CD4-positive, alpha-beta memory T cell (primary cell): ENCODE data around the gene HS6ST3. TPM values are rescaled to one million over a fixed set of nuclear protein-coding genes. Genes with fewer than 3 reads are reported as not detected.

Source experiments
- CTCF ChIA-PET: fragments of 350-600 bp; sonication (Branson Sonifier 250); formaldehyde crosslinking; loops from one replicate; lab custom pipeline; 2021; ENCODE audit warnings: inconsistent platforms; ENCODE audit not compliant: partially characterized antibody; lab: Charles Lee
- POLR2A ChIA-PET: fragments of 350-600 bp; sonication (Branson Sonifier 250); formaldehyde crosslinking; loops from one replicate; lab custom pipeline; 2021; ENCODE audit not compliant: partially characterized antibody; lab: Charles Lee
- DNase-seq, 5 donors: peaks; one replicate each; pipeline versions ENCODE4 v3.0.0 to v3.0.0-alpha.2; 2020 to 2022; ENCODE audit warnings: mixed read lengths in 1 of 5
- H3K27ac ChIP-seq: one replicate; pipeline ENCODE4 v1.7.0; 2013; ENCODE audit warnings: low read depth, low read length
- H3K27me3 ChIP-seq: 2 replicates; pipeline ENCODE4 v1.7.0; 2013; ENCODE audit warnings: mild to moderate bottlenecking, low read length, moderate library complexity; ENCODE audit not compliant: insufficient read depth
- H3K36me3 ChIP-seq: 2 replicates; pipeline ENCODE4 v1.7.0; 2013; ENCODE audit warnings: mild to moderate bottlenecking, low read length, moderate library complexity; ENCODE audit not compliant: insufficient read depth
- H3K4me1 ChIP-seq: 2 replicates; pipeline ENCODE4 v1.7.0; 2013; ENCODE audit warnings: mild to moderate bottlenecking, low read length, moderate library complexity; ENCODE audit not compliant: insufficient read depth
- H3K4me3 ChIP-seq, 2 donors: one replicate each; pipeline ENCODE4 v1.7.0; 2013; ENCODE audit warnings: low read length in 2 of 2, mild to moderate bottlenecking in 1 of 2
- H3K9me3 ChIP-seq, 2 donors: one replicate each; pipeline ENCODE4 v1.7.0; 2013; ENCODE audit warnings: low read length in 2 of 2, control low read depth in 1 of 2; ENCODE audit not compliant: control insufficient read depth in 1 of 2
- H3K27ac Mint-ChIP-seq, 7 donors: one replicate each; pipeline ENCODE4 v1.8.0; 2020 to 2021; ENCODE audit warnings: mixed read lengths in 7 of 7, mild to moderate bottlenecking in 6 of 7, inconsistent platforms in 3 of 7, moderate library complexity in 3 of 7
- H3K27me3 Mint-ChIP-seq, 2 donors: one replicate each; pipeline ENCODE4 v1.8.0; 2020 to 2021; ENCODE audit warnings: mixed read lengths in 2 of 2
- H3K36me3 Mint-ChIP-seq, 2 donors: one replicate each; pipeline ENCODE4 v1.8.0; 2020 to 2021; ENCODE audit warnings: mixed read lengths in 2 of 2, inconsistent platforms in 1 of 2, mild to moderate bottlenecking in 1 of 2
- H3K4me1 Mint-ChIP-seq, 4 donors: one replicate each; pipeline ENCODE4 v1.8.0; 2020 to 2021; ENCODE audit warnings: mixed read lengths in 4 of 4, mild to moderate bottlenecking in 1 of 4
- H3K4me3 Mint-ChIP-seq, 8 donors: one replicate each; pipeline ENCODE4 v1.8.0; 2020 to 2021; ENCODE audit warnings: mixed read lengths in 8 of 8, mild to moderate bottlenecking in 7 of 8, moderate library complexity in 6 of 8, inconsistent platforms in 3 of 8
- H3K9me3 Mint-ChIP-seq, 8 donors: one replicate each; pipeline ENCODE4 v1.8.0; 2020 to 2021; ENCODE audit warnings: mixed read lengths in 8 of 8, mild to moderate bottlenecking in 5 of 8, inconsistent platforms in 3 of 8, moderate library complexity in 1 of 8
- intact Hi-C: fragments of 100-400 bp; cut with micrococcal nuclease; formaldehyde crosslinking; loops from one replicate; pipeline ENCODE4 v1.15.1; 2023
- polyA plus RNA-seq, 2 donors: library from polyadenylated mRNA; unstranded; fragments of 300-500 nt; fragmentation: Illumina TruSeq; gene quantifications; one replicate each; pipeline ENCODE4 v1.2.3, GENCODE V29; 2021
- total RNA-seq, 2 experiments: library from RNA; stranded (reverse); gene quantifications; one replicate each; pipeline ENCODE4 v1.2.3, GENCODE V29; 2021

The HS6ST3 gene
- total and polyA plus RNA-seq, 4 experiments from 2014 or later: not detected

DNA sequence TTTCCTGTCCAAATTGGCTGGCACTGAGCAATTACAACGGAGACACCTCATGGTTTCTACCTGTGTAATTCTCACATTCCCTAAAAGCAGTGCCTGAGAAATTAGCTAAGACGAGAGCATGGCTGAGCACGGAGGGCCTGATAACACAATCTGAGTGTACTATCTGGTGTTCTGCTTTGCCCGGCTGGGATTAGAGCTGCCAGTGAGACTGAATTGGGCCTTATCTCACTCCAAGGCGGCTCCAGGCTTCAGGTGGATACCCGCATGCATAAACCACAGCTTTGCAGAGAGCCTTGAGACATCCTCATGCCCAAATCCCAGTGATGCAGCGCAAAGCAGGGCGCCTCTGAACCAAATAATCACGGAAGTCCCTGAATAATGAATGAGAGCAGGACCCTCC, 732.1 kb downstream of the HS6ST3 start:
- H3K36me3 Mint-ChIP-seq: no peaks in the 10 kb centered on the region
- ChIA-PET CTCF (no interaction called here), POLR2A (no interaction called here)
- no peak for DNase-seq
- no peak overlapping the region for H3K4me3 Mint-ChIP-seq
- Histone ChIP-seq H3K27ac (no peak overlapping the region), H3K4me1 (no peaks in the 10 kb centered on the region), H3K27me3 (no peaks in the 10 kb centered on the region), H3K9me3 (no peaks in the 10 kb centered on the region), H3K36me3 (no peaks in the 10 kb centered on the region), H3K4me3 (no peak overlapping the region)
- intact Hi-C loops: no loop called here
- H3K27ac Mint-ChIP-seq: no peak overlapping the region
- peaks cover 0 to 3% (median 0%) of the 10 kb centered on the region in 8 donors for H3K9me3 Mint-ChIP-seq
- H3K27me3 Mint-ChIP-seq: no peaks in the 10 kb centered on the region
- H3K4me1 Mint-ChIP-seq: peaks cover 0 to 3% (median 0%) of the 10 kb centered on the region in 4 donors

DNA sequence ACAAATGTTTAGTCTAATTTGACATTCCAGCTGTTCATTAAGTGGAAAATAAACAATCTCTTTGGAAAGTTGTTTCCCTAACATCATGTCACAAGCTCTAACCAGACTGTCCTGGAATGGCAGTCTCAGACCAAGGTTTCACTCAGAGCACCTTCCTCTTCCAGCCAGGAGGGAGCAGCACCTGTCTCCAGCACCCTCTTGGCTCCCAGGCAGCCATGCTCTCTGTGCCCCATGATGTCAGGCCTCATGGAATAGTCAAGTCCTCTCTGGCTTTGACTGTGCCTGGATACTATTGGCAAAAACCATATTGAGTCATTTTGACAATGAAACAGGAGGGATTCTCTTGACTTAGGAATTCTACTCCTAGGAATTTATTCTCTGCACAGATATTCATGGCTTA, 733.0 kb downstream of the HS6ST3 start:
- Histone ChIP-seq H3K27me3 (no peaks in the 10 kb centered on the region), H3K4me3 (no peak overlapping the region), H3K36me3 (no peaks in the 10 kb centered on the region), H3K27ac (no peak overlapping the region), H3K9me3 (no peaks in the 10 kb centered on the region), H3K4me1 (no peaks in the 10 kb centered on the region)
- intact Hi-C loops: no loop called here
- H3K4me1 Mint-ChIP-seq: peaks cover 0 to 3% (median 0%) of the 10 kb centered on the region in 4 donors
- ChIA-PET CTCF (no interaction called here), POLR2A (no interaction called here)
- no peaks in the 10 kb centered on the region for H3K36me3 Mint-ChIP-seq
- H3K9me3 Mint-ChIP-seq: peaks cover 0 to 4% (median 0%) of the 10 kb centered on the region in 8 donors
- no peaks in the 10 kb centered on the region for H3K27me3 Mint-ChIP-seq
- H3K27ac Mint-ChIP-seq: no peak overlapping the region
- no peak for DNase-seq
- H3K4me3 Mint-ChIP-seq: no peak overlapping the region

DNA sequence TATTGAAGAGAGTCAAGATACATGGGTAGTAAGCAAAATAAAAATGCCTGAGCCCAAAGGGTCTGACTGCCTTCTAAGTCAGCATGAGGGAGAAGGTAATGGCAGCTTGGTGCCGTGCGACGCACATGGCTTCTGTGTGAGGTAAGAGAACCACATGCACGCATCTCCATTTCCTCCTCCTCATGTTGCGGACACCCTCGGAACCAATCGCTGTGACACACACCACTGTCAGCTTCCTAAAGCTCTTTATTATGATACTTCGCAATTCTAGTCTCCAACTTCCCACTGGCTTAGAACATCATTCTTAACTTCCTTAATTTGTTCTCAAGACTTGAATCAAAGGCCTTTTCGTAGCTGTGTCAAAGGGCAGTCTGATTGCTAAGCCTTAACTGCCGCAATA, 734.2 kb downstream of the HS6ST3 start:
- H3K27me3 ChIP-seq: no peaks in the 10 kb centered on the region

DNA sequence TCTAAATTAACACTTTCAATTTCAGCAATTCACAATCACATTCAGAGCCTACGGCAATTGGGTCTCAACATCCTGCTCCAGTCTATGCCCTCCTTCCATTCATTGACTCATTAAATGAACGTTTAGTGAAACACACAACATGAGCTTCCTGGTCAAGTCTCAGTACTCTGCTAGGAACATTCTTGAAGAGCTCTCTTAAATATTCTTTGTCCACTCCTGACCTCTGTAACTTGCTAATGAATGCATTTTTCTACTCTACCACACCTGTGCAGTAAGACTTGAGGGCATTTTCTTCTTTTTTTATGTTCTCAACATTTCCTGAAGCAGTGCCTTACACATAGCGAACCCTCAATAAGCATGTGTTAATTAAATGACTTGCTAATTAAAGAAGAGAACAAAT, 735.7 kb downstream of the HS6ST3 start:
- no peak overlapping the region for H3K4me3 Mint-ChIP-seq
- no peaks in the 10 kb centered on the region for H3K27me3 Mint-ChIP-seq
- Histone ChIP-seq H3K36me3 (no peaks in the 10 kb centered on the region), H3K27ac (no peak overlapping the region), H3K9me3 (no peaks in the 10 kb centered on the region), H3K27me3 (no peaks in the 10 kb centered on the region), H3K4me1 (no peaks in the 10 kb centered on the region), H3K4me3 (no peak overlapping the region)
- H3K9me3 Mint-ChIP-seq: peaks cover 0 to 4% (median 0%) of the 10 kb centered on the region in 8 donors
- no peak overlapping the region for H3K27ac Mint-ChIP-seq
- no peaks in the 10 kb centered on the region for H3K36me3 Mint-ChIP-seq
- POLR2A ChIA-PET: no interaction called here
- DNase-seq: no peak
- peaks cover 0 to 3% (median 0%) of the 10 kb centered on the region in 4 donors for H3K4me1 Mint-ChIP-seq
- intact Hi-C loops: no loop called here
- CTCF ChIA-PET: no interaction called here

More for the DNA sequence above, 734.2 kb downstream of the HS6ST3 start:
- Histone ChIP-seq H3K9me3 (no peaks in the 10 kb centered on the region), H3K4me1 (no peaks in the 10 kb centered on the region), H3K36me3 (no peaks in the 10 kb centered on the region), H3K4me3 (no peak overlapping the region), H3K27ac (no peak overlapping the region)
- no peak for DNase-seq
- Mint-ChIP-seq H3K36me3 (no peaks in the 10 kb centered on the region), H3K4me3 (no peak overlapping the region), H3K27ac (no peak overlapping the region), H3K9me3 (peaks cover 0 to 4% (median 0%) of the 10 kb centered on the region in 8 donors), H3K27me3 (no peaks in the 10 kb centered on the region), H3K4me1 (peaks cover 0 to 3% (median 0%) of the 10 kb centered on the region in 4 donors)
- ChIA-PET CTCF (no interaction called here), POLR2A (no interaction called here)
- intact Hi-C loops: no loop called here

DNA sequence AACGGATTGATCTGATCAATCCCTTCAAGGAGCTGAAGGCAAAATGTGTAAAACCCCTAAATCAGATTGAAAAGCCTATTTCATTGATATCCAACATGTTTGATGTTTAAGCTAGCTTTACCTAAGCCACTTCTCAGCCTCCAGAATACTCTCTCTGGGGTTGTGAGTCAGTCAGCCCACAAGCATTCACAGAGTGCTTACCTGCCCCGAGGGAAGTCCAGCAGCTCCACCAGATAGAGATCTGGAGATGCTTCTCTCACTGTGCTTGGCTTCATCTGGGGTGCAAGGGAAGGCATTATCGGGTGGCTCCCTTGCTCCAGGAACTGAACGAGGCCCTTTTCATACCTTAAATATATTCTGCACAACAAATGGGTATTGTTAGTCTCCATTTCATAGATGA, 744.7 kb downstream of the HS6ST3 start:
- intact Hi-C loops: no loop called here
- Histone ChIP-seq H3K9me3 (no peaks in the 10 kb centered on the region), H3K27me3 (no peaks in the 10 kb centered on the region), H3K27ac (no peak overlapping the region), H3K36me3 (no peaks in the 10 kb centered on the region), H3K4me1 (no peaks in the 10 kb centered on the region), H3K4me3 (no peak overlapping the region)
- Mint-ChIP-seq H3K4me1 (no peaks in the 10 kb centered on the region), H3K9me3 (peaks cover 0 to 6% (median 4%) of the 10 kb centered on the region in 8 donors), H3K27ac (no peak overlapping the region), H3K4me3 (no peak overlapping the region), H3K36me3 (no peaks in the 10 kb centered on the region), H3K27me3 (no peaks in the 10 kb centered on the region)
- DNase-seq: no peak
- ChIA-PET POLR2A (no interaction called here), CTCF (no interaction called here)

DNA sequence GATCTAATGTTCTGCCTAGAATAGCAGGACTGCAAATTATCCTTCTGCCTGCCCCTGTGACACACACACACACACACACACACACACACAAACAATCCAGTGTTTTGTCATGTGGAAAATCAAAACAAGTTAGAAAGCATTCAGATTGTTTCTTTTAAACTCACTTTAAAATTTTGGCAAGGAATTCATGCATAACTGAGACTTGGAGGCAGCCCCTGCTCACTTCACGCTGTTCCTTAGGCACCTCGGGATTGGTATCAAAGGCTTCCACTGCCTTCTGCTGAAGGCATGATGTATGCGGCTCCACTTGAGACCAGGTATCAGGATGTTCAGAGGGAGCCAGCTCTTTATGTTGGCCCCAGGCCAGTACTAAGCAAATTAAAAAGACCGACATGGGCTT, 745.6 kb downstream of the HS6ST3 start:
- CTCF ChIA-PET: no interaction called here
- H3K27ac Mint-ChIP-seq: no peak overlapping the region
- H3K27me3 Mint-ChIP-seq: no peaks in the 10 kb centered on the region
- peaks cover 0 to 9% (median 4%) of the 10 kb centered on the region in 8 donors for H3K9me3 Mint-ChIP-seq
- H3K4me3 Mint-ChIP-seq: no peak overlapping the region
- Histone ChIP-seq H3K4me3 (no peak overlapping the region), H3K9me3 (no peaks in the 10 kb centered on the region), H3K27me3 (no peaks in the 10 kb centered on the region), H3K36me3 (no peaks in the 10 kb centered on the region), H3K4me1 (no peaks in the 10 kb centered on the region), H3K27ac (no peak overlapping the region)
- no peak for DNase-seq
- no peaks in the 10 kb centered on the region for H3K4me1 Mint-ChIP-seq
- POLR2A ChIA-PET: no interaction called here
- intact Hi-C loops: no loop called here
- H3K36me3 Mint-ChIP-seq: no peaks in the 10 kb centered on the region

DNA sequence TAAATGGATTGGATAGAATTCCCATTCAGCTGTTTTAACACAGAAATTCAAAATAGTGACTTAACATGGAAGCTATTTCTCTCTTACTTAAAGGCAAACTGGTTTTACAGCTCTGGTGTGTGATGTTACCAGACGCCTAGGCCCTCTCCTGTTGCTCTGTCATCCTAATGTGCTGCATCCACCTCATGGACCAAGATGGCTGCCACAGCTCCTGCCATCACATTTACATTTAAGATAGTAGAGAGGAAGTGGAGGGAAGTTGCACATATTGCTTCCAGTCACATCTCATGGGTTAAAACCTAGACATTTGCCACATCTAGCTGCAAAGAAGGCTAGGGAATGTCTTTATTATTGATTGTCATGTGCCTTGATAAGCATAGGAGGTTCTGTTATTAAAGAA, 746.8 kb downstream of the HS6ST3 start:
- Histone ChIP-seq H3K27ac (no peak overlapping the region), H3K9me3 (no peaks in the 10 kb centered on the region), H3K27me3 (no peaks in the 10 kb centered on the region), H3K4me1 (no peaks in the 10 kb centered on the region), H3K4me3 (no peak overlapping the region), H3K36me3 (no peaks in the 10 kb centered on the region)
- CTCF ChIA-PET: no interaction called here
- Mint-ChIP-seq H3K27me3 (no peaks in the 10 kb centered on the region), H3K9me3 (peaks cover 0 to 9% (median 3%) of the 10 kb centered on the region in 8 donors), H3K27ac (no peak overlapping the region), H3K4me1 (no peaks in the 10 kb centered on the region), H3K36me3 (no peaks in the 10 kb centered on the region), H3K4me3 (no peak overlapping the region)
- intact Hi-C loops: no loop called here
- no peak for DNase-seq
- POLR2A ChIA-PET: no interaction called here

DNA sequence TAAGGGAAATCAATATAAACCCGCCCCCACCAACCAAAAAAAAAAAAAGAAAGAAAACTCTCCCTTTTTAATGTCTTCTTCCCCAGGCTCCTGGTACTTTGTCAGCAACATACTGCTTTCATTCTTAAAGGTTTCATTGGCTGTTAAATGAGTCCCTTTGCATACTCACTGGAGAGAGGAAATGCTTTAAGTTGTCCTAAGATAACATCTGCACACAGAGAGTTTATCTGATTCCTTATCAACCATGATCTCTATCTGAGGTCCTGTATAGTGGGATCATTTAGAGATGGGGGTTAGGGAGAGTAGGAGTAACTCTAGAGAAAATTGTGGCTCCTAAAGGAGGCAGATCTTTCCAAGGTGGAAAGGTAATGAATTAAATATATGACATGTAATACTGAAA, 747.9 kb downstream of the HS6ST3 start:
- Mint-ChIP-seq H3K4me3 (no peak overlapping the region), H3K4me1 (no peaks in the 10 kb centered on the region), H3K27ac (no peak overlapping the region), H3K36me3 (no peaks in the 10 kb centered on the region), H3K9me3 (peaks cover 0 to 7% (median 3%) of the 10 kb centered on the region in 8 donors), H3K27me3 (no peaks in the 10 kb centered on the region)
- Histone ChIP-seq H3K36me3 (no peaks in the 10 kb centered on the region), H3K27me3 (no peaks in the 10 kb centered on the region), H3K4me1 (no peaks in the 10 kb centered on the region), H3K27ac (no peak overlapping the region), H3K9me3 (no peaks in the 10 kb centered on the region), H3K4me3 (no peak overlapping the region)
- POLR2A ChIA-PET: no interaction called here
- intact Hi-C loops: no loop called here
- no peak for DNase-seq
- CTCF ChIA-PET: no interaction called here
